ENCODE data around the gene MOSPD3.
"Not testable (repeated sequence)": the region's sequence is repeated elsewhere in the genome, so short reads cannot be mapped to it uniquely, and the experiment has no call there.

MOSPD3 gene

DNA sequence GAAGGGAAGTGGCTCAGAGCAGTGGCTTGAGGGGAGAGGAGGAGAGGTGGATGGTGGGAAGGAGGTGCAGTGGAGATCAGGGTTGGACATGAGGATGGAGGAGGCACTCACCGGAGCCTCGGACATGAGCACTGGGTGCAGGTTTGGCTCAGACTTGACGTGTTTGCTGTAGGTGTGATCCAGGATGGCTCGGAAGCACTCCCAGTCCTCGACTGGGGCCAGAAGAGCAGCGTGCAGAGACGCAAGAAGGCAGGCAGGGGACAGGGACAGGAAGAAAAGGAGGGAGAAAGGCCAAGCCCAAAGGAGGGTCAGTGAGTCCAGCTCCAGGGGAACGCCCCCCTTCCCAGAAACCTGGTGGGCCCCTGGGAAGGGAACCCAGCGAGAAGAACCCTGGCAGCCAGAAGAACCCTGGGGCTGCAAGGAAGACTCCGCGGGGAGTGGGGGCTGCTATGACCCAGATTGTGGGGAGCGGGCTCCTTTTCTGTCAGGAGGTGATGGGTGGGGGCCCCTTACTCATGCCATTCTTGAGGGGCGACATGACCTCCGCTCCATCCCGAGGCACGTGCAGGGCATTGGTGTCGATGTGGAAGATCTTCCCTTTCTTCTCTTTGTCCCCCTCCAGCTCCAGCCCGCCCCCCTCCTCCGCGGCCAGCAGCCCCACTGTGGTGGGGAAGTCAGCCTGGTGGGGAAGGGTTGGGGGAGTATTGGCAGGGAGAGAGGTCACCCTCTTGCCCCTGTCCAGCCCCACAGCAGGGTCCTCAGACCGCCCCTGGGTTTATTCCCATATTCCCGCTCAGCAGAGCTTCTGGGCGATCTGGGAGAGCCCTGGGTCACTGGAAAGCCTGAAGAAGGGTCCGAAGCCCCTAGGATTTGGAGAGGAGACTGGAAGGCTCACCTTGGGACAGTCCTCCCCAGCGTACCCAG lies 42.8 kb downstream of the MOSPD3 start:
- DNase-seq (ENCODE audit: low read depth, low spot score): no peak
- H3K27ac ChIP-seq: no peak overlapping the region

DNA sequence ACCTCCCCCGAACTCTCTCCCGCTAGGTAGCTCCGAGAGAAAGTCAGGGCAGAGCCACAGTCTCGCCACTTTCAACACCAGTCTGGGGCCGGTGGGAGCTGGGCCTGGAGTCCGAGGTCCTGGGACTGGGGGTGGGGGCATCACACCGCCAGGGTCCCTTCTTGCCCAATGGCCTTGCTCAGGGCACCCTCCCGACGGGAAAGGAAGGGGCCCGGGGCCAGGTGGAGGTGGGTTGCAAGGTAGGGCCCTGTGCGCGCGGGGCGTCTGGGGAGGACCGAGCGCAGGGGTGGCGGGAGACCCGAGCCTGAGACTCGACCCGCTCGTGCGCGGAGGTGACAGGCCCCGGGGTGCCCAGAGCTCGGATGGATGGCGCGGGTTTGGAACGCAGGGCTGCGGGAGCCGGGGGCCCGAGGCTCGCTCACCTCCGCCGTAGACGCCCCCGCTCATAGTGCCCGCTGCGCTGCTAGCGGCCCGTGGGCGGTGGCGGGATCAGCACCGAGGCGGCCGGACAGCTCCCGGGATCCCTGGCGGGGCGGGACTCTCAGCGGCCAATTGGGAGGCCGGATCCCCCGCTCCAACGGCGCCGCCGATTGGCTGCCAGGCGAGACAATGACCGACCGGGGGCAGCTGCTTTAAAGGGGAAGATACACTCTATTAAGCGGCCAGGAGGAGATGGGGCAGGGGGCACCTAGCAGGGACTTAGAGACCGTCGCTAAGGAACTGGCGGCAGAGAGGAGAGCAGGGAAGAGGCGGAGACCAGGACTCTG lies 43.8 kb downstream of the MOSPD3 start, which contains the start of gene ACTL6B:
ACTL6B (minus strand) TSS at position 541 of the 767 bp plus-strand sequence; CDS start at position 447, 94 bp downstream.
- no peak for DNase-seq (ENCODE audit: low read depth, low spot score)
- H3K27ac ChIP-seq: no peak within 1 kb of the TSS

DNA sequence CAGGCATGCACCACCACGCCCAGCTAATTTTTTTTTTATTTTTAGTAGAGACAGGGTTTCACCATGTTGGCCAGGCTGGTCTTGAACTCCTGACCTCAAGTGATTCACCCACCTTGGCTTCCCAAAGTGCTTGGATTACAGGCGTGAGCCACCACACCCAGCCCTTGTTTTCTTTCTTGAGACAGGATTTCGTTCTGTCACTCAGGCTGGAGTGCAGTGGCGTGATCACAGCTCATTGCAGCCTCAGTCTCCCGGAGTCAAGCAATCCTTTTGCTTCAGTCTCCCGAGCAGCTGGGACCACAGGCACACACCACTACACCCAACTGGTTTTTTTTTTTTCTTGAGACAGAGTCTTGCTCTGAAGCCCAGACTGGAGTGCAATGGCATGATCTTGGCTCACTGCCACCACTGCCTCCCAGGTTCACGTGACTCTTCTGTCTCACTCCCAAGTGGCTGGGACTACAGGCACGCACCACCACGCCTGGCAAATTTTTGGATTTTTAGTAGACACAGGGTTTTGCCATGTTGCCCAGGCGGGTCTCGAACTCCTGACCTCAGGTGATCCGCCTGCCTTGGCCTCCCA lies 49.9 kb downstream of the MOSPD3 start:
- DNase-seq (ENCODE audit: low read depth, low spot score); H3K27ac ChIP-seq: not testable (repeated sequence)

Measured in epithelial cell of prostate (primary cell).